ENCODE results near the gene HMG20A. TPM values are rescaled to one million over a fixed set of nuclear protein-coding genes. Genes with fewer than 3 reads are reported as not detected.
A peak's percentile ranks its signal among the peaks of the same experiment; 100 is the strongest.

The HMG20A gene
- total and polyA plus RNA-seq, 10 donors = 17.9 to 107 (median 77.2) TPM

GRCh38 chr15:77461486-77461885 is 40.8 kb downstream of the HMG20A start:
- Histone ChIP-seq H3K4me1 (peaks cover 7 to 35% (median 21%) of the 10 kb centered on the region in 6 donors), H3K36me3 (peaks cover 0 to 79% (median 45%) of the 10 kb centered on the region in 6 donors), H3K9me3 (no peaks in the 10 kb centered on the region), H3K27ac (peak overlapping the region in 2 of 8 donors; percentile 1 to 22), H3K27me3 (replicated peaks in 1 of 7) (no peaks in the 10 kb centered on the region), H3K4me3 (no peak overlapping the region)
- DNase-seq = no peak
- intact Hi-C loops (cut with DNase I; ENCODE audit: low total_unique reads) = no loop called here
- TF ChIP-seq POLR2A (IDR thresholded peaks at IDR 0.05) = no peak
- no peak for TF ChIP-seq POLR2AphosphoS5 (IDR thresholded peaks at IDR 0.05)
- no peak for TF ChIP-seq CTCF (IDR thresholded peaks at IDR 0.05 in 8 of 11, conservative IDR thresholded peaks at IDR 0.05 in 3 of 11)

- WGBS, 5 donors = 95 to 100% (median 98%) methylated on average over 3 of the region's 3 CpGs
Observed at GRCh38 chr15:77464129-77464865, 43.6 kb downstream of the HMG20A start.

GRCh38 chr15:77466521-77466920 is 45.8 kb downstream of the HMG20A start:
- Histone ChIP-seq H3K4me1 (peaks cover 0 to 6% (median 0%) of the 10 kb centered on the region in 6 donors), H3K27ac (no peak overlapping the region), H3K36me3 (peaks cover 6 to 95% (median 67%) of the 10 kb centered on the region in 6 donors), H3K27me3 (replicated peaks in 1 of 7) (no peaks in the 10 kb centered on the region), H3K9me3 (no peaks in the 10 kb centered on the region), H3K4me3 (no peak overlapping the region)
- TF ChIP-seq POLR2AphosphoS5 (IDR thresholded peaks at IDR 0.05) (no peak), CTCF (IDR thresholded peaks at IDR 0.05 in 8 of 11, conservative IDR thresholded peaks at IDR 0.05 in 3 of 11) (no peak), POLR2A (IDR thresholded peaks at IDR 0.05) (no peak)
- no peak for DNase-seq
- intact Hi-C loops (cut with DNase I; ENCODE audit: low total_unique reads) = no loop called here
- WGBS, 5 donors = 92 to 97% (median 94%) methylated on average over 1 of the region's 1 CpG

More at GRCh38 chr15:77464129-77464865, 43.6 kb downstream of the HMG20A start:
- intact Hi-C loops (cut with DNase I; ENCODE audit: low total_unique reads) = no loop called here
- TF ChIP-seq POLR2A (IDR thresholded peaks at IDR 0.05) = no peak
- TF ChIP-seq CTCF (IDR thresholded peaks at IDR 0.05 in 8 of 11, conservative IDR thresholded peaks at IDR 0.05 in 3 of 11) = no peak
- TF ChIP-seq POLR2AphosphoS5 (IDR thresholded peaks at IDR 0.05) = no peak
- H3K4me1 ChIP-seq = peaks cover 0 to 7% (median 0%) of the 10 kb centered on the region in 6 donors
- H3K27ac ChIP-seq = no peak overlapping the region
- DNase-seq = no peak
- H3K27me3 ChIP-seq (replicated peaks in 1 of 7) = no peaks in the 10 kb centered on the region
- no peaks in the 10 kb centered on the region for H3K9me3 ChIP-seq
- H3K36me3 ChIP-seq = peaks cover 2 to 95% (median 54%) of the 10 kb centered on the region in 6 donors
- no peak overlapping the region for H3K4me3 ChIP-seq

GRCh38 chr15:77468896-77469295 is 48.2 kb downstream of the HMG20A start:
- intact Hi-C loops (cut with DNase I; ENCODE audit: low total_unique reads) = no loop called here
- H3K36me3 ChIP-seq = peaks cover 6 to 100% (median 76%) of the 10 kb centered on the region in 6 donors
- H3K4me1 ChIP-seq = no peaks in the 10 kb centered on the region
- no peaks in the 10 kb centered on the region for H3K9me3 ChIP-seq
- H3K27me3 ChIP-seq (replicated peaks in 1 of 7) = no peaks in the 10 kb centered on the region
- no peak overlapping the region for H3K4me3 ChIP-seq
- DNase-seq = no peak
- no peak for TF ChIP-seq POLR2AphosphoS5 (IDR thresholded peaks at IDR 0.05)
- TF ChIP-seq POLR2A (IDR thresholded peaks at IDR 0.05) = no peak
- no peak for TF ChIP-seq CTCF (IDR thresholded peaks at IDR 0.05 in 8 of 11, conservative IDR thresholded peaks at IDR 0.05 in 3 of 11)
- H3K27ac ChIP-seq = no peak overlapping the region
- 91 to 97% (median 96%) methylated on average over 3 of the region's 3 CpGs for WGBS, 5 donors
